Measurements from ENCODE around the gene IGSF23.

The IGSF23 gene

DNA sequence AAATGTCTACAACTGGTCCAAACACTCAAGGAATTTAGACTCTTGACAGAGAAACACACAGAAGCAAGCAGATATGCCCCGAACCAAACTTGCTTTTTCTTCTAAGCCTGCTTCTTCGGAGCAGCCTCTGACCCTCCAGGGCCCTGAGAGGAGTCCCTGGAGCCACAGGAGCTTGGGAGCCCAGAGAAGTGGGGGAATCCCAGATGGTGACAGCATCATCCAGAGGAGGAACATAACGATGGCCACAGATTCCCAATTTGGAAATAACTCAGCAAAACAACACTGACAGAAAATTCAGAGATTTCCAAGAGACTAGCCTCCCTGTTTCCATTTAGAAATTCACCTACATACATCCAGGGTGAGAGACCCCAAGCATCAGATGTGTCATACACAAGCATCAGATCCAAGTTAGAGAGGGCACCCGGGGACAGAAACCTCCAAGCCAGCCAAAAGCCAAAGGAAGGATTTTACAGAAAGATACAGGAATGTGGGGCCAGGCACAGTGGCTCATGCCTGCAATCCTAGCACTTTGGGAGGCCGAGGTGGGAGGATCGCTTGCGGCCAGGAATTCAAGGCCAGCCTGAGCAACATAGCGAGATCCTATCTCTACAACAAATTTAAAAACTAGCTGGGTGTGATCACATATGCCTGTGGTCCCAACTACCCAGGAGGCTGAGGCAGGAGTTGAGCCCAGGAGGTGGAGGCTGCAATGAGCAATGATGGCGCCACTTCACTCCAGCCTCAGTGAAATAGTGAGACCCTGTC lies 28.3 kb downstream of the IGSF23 start:
- no peak for DNase-seq (ENCODE audit: low read depth)

DNA sequence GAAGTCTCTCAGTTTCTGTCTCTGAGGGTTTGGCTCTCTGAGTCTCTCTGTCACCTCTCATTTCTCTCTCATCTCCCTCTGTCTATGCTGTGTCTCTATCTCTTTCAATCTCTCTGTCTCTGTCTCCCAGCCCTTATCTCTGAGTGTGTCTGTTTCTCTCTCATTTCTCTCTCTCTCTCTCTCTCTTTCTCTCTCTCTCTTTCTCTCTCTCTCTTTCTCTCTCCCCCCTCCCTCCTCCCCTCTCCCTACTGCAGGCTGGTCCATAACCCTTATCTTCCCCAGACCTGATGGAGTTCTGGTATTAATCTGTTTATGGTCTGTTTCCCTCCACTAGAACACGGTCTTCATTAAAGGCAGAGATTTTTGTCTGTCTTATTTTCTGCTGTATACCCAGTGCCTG lies 29.0 kb downstream of the IGSF23 start:
- DNase-seq (ENCODE audit: low read depth), result no peak

DNA sequence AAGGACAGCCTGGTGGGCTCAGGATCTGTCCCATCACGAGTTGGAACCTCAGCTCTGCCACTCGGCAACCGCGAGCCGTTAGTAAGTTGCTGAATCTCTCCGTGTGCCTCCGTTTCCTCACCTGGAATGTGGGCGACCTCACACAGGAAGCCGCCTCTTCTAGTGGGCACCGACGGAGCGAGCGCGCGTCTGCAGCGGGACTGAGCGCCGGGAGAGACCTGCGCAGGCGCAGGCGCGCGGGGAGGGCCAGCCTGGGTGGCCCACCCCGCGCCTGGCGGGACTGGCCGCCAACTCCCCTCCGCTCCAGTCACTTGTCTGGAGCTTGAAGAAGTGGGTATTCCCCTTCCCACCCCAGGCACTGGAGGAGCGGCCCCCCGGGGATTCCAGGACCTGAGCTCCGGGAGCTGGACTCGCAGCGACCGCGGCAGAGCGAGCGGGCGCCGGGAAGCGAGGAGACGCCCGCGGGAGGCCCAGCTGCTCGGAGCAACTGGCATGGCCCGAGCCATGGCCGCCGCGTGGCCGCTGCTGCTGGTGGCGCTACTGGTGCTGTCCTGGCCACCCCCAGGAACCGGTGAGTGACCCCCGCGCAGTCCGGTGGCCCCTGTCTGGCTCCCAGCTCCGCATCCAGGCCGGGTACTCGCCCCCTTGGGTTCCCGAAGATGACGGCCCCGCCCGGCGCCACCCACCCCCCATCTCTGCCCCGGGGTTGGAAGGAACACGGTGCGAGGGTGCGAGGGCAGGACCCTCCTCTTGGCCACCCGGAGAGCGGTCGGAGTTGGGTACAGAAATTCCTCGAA lies 30.4 kb downstream of the IGSF23 start, which contains the start of gene PVR:
Gene PVR (plus strand): TSS at position 306 of the 797 bp plus-strand sequence. CDS start 187 bp downstream, at position 493.
- no peak for DNase-seq (ENCODE audit: low read depth)

DNA sequence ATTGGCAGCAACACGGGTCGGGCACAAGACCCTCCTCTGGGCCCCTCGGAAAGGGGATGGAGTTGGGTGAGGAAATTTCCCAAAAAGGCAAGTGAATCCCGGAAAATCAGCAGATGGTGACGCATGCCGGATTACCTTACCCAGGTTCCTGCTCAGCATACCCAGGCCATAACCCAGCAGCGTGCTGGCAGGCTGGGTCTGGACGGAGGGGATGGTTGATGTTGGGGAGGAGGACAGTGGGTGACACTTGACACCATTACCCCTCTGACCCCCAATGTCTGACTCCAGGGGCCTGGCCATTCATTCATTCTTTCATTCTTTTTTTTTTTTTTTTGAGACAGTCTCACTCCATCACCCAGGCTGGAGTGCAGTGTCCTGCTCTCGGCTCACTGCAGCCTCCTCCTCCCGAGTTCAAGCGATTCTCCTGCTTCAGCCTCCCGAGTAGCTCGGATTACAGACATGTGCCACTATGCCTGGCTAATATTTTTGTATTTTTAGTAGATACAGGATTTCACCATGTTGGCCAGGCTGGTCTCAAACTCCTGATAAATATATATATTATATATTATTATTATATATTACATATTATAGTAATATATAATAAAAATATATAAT lies 31.1 kb downstream of the IGSF23 start:
- DNase-seq (ENCODE audit: low read depth), result no peak

DNA sequence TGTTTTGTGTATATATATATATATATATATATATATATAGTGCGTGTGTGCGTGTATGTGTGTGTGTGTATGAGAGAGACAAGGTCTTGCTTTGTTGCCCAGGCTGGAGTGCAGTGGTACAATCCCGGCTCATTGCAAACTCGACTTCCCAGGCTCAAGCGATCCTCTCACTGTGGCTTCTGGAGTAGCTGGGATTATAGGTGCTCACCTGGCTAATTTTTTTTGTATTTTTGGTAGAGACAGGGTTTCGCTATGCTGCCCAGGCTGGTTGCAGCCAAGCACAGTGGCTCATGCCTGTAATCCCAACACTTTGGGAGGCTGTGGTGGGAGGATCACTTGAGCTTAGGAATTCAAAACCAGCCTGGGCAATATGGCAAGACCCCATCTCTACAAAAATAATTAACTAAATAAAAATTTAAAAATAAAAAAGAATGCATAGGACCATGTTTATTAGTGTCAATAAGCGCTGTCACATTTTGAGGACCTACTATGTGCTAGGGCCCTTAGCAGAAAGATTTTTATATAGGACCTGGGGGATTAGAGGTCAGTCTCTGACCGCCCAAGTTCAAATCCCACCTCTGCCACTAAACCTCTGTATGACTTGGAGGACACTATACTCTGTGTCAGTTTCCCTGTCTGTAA lies 32.2 kb downstream of the IGSF23 start:
- no peak for DNase-seq (ENCODE audit: low read depth)

DNA sequence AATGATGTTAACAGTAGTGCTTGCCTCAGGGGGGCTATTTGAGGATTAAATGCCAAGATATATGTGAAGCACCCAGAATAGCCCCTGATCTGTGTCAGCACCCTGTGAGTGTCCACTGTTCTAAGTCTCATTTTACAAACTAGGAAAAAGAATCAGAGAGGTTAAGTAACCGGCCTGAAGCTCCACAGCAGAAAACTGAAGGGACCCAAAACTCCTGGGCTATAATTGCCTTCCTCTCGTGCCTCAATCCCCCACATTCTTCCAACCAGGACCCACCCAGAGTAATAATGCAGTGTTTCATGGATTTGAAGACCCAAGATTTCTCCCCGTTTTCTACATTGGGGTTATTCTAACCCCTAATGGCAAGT lies 32.7 kb downstream of the IGSF23 start:
- no peak for DNase-seq (ENCODE audit: low read depth)

DNA sequence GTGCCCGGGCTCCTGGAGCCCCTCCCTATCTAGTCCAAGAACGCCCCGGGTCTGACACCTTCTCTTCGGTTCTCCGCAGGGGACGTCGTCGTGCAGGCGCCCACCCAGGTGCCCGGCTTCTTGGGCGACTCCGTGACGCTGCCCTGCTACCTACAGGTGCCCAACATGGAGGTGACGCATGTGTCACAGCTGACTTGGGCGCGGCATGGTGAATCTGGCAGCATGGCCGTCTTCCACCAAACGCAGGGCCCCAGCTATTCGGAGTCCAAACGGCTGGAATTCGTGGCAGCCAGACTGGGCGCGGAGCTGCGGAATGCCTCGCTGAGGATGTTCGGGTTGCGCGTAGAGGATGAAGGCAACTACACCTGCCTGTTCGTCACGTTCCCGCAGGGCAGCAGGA lies 33.8 kb downstream of the IGSF23 start:
- DNase-seq (ENCODE audit: low read depth), result no peak

DNA sequence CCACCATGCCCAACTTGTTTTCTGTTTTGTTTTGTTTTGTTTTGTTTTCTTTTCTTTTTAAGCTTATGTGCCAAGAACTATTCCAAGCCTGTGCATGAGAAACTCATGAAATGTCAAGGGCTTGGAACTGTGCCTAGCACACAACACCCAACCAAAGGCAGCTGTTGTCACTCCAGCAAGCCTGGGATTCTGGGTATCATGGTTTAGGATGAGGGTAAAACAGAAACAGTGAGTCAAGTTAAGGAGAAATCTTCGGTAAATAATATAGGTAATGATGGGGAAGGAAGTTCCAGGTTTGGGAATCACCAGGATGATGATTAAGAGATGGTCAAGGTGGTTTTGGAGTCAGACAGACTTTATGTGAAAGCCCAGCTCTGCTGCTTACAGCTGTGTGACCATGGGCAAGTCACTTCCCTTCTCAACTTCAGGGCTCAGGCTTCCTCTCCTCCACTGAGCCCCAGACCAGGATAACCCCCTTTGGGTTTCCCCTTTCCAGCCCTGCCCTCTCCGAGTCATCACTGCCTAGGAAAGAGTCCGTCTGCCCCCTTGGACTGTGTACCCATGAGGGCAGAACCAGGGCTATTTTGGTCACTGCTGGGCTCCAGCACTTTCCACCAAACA lies 35.4 kb downstream of the IGSF23 start:
- no peak for DNase-seq (ENCODE audit: low read depth)

DNA sequence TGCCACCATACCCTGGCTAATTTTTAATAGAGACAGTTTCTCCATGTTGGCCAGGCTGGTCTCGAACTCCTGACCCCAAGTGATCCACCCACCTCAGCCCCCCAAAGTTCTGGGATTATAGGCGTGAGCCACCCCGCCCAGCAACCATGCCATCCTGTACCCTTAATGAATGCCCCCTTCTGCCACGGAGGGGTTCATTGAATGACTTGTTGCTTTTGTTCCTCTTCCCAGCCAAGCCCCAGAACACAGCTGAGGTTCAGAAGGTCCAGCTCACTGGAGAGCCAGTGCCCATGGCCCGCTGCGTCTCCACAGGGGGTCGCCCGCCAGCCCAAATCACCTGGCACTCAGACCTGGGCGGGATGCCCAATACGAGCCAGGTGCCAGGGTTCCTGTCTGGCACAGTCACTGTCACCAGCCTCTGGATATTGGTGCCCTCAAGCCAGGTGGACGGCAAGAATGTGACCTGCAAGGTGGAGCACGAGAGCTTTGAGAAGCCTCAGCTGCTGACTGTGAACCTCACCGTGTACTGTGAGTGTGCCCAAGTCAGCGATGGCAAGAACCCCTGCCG lies 36.3 kb downstream of the IGSF23 start:
- no peak for DNase-seq (ENCODE audit: low read depth)

DNA sequence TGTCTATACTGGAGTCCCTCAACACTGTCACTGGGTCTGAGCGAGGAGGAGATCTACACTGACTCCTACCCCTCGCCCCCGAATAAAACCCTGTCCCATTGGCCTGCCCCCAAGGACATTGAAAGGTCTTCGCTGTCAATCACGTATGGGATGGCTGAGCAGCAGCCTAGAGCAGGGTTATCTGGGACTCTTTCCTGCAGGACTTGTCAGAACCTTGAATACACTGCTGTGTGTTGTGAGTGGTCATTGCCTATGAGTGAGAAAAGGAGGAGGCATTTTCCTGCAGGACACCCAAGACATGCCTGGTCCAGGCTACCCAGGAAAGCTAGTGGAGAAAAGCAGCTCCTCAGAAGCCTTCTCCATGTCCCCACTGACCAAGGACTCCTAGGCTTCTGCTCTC lies 40.0 kb downstream of the IGSF23 start:
- no peak for DNase-seq (ENCODE audit: low read depth)

DNA sequence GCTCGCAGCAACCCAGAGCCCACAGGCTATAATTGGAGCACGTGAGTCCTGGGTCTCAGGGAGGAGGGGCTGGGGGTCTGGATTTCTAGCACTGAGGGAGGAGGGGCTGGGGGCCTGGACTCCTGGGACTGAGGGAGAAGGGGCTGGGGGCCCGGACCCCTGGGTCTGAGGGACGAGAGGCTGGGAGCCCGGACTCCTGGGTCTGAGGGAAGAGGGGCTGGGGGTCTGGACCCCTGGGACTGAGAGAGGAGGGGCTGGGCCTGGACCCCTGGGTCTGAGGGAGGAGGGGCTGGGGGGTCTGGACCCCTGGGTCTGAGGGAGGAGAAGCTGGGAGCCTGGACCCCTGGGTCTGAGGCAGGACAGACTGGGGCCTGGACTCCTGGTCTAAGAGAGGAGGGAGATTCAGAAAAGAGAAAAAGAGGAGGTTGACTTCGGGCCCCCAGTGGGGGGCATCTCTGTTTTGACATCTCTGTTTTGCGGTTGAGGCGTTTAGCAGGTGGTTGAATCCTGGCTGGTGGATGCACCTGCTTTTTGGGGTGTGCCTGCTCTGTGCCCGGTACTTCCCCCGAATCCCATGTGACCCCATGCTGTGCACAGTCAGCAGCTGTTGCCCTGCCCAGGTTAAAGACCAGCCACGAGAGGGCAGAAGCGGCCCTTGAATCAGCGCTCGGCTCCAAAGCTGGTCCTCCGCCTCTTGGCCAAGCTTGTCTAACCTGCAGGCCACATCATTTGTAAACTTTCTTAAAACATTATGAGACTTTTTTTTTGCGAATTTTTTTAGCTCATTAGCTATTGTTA lies 40.8 kb downstream of the IGSF23 start:
- DNase-seq (ENCODE audit: low read depth), result peak; percentile 47

DNA sequence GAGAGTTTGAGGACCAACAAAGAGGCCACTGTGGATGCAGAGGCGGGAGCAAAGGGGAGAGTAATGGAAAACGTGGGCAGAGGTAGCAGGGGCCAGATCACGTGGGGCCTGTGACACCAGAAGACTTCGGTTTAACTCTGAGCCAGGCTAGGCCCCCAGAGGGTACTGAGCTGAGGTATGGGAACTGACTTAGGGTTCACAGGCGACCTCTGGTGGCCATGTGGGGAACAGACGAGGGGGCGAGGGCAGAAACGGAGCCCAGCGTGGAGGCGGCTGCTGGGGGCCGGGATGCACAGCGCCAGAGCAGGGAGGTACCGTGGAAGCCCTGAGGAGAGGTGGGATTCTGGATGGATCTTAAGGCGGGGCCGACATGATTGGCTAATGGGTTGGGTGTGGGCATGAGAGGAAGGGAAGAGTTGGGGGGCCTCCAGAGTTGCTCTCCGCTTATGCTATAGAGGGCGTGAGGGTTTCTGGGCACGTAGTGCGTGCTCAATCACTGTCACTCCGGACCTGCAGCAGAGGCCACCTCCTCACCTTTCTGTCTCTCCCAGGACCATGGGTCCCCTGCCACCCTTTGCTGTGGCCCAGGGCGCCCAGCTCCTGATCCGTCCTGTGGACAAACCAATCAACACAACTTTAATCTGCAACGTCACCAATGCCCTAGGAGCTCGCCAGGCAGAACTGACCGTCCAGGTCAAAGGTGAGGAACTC lies 44.0 kb downstream of the IGSF23 start:
- peak; percentile 39 for DNase-seq (ENCODE audit: low read depth)

DNA sequence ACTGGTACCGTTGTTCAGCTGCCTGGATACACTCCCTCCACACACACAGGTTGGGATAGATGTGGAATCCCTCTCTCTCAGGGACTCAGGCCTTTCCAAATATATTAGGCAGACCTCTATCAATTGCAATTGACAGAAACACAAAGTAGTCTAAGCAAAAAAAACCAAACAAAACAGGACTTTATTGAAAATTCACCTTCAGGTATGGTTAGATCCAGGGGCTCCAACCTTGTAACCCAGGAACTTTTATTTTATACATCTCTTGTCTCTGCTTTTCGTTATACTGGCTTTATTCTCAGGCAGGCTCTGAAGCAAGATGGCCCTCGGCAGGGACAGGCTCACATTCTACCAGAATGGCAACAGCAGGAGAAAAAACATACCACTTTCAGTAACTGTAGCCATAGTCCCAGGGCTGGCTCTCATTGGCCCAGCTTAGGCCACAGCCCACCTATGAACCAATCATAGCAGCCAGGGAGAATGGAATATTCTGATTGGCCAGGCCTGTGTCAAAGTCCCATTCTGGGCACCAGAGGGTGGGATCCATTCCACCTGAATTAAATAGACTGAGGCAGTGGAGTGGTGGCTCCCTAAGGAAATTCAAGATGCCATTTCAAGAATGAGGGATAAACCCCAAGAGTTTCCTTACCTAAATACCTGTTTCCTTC lies 44.8 kb downstream of the IGSF23 start:
- DNase-seq (ENCODE audit: low read depth), result no peak

DNA sequence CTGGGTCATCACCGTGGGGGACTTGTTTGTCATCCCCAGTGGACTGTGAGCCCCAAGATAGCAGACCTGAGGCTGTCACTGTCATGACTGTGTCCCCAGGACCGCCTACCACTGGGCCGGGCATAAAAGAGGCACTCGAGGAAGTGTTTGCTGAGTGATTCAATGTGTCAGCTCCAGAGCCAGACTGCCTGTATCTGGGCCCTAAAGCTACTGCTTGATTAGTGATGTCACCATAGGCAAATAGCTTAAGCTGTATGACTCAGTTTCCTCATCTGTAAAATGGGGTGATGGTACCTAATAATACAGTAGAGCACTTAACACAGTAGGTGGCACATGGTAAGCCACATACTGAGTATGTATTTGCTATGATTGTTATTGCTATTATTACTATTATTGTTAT lies 46.7 kb downstream of the IGSF23 start:
- no peak for DNase-seq (ENCODE audit: low read depth)

DNA sequence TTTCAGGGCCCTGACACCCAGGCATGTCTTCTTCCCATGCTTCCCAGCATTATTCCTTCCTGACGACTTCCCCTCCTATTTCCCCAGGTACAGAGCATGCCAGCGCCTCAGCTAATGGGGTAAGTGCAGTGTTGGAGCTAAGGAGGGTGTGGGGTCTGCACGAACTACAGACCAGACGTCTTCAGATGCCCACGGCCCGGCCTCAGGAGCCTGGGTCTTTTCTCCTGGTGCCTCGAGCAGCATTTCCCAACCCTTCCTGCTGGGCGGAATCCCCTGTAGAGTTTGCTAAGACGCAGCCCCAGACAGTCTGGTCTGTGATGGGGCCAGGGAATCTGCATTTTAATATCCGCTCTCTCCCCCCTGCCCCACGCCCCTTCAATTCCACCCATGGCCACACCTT lies 47.8 kb downstream of the IGSF23 start:
- no peak for DNase-seq (ENCODE audit: low read depth)

DNA sequence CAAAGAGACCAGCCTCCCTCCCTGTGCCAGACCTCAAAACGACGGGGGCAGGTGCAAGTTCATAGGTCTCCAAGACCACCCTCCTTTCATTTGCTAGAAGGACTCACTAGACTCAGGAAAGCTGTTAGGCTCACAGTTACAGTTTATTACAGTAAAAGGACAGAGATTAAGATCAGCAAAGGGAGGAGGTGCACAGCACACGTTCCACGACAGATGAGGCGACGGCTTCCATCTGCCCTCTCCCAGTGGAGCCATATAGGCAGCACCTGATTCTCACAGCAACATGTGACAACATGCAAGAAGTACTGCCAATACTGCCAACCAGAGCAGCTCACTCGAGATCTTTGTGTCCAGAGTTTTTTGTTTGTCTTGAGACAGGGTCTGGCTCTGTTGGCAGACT lies 48.5 kb downstream of the IGSF23 start:
- no peak for DNase-seq (ENCODE audit: low read depth)

DNA sequence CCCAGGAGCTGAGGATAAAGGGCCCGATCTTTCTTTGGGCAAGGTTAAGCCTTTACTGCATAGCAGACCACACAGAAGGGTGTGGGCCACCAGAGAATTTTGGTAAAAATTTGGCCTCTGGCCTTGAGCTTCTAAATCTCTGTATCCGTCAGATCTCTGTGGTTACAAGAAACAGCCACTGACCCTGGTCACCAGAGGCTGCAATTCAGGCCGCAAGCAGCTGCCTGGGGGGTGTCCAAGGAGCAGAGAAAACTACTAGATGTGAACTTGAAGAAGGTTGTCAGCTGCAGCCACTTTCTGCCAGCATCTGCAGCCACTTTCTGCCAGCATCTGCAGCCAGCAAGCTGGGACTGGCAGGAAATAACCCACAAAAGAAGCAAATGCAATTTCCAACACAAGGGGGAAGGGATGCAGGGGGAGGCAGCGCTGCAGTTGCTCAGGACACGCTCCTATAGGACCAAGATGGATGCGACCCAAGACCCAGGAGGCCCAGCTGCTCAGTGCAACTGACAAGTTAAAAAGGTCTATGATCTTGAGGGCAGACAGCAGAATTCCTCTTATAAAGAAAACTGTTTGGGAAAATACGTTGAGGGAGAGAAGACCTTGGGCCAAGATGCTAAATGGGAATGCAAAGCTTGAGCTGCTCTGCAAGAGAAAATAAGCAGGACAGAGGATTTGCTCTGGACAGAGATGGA lies 49.5 kb downstream of the IGSF23 start:
- no peak for DNase-seq (ENCODE audit: low read depth)

DNA sequence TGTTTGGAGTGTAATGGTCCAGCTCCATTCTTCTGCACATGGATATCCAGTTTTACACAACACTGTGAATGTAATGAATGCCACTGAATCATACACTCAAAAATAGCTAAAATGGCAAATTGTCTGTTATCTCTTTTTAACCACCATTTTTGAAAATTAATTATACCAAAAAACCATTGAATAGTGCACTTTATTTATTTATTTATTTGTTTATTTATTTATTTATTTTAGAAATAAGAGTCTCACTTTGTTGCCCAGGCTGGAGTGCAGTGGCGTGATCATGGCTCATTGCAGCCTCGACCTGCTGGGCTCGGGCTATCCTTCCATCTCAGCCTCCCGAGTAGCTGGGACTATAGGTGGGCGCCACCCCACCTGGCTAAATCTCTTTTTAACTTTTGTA lies 50.6 kb downstream of the IGSF23 start:
- no peak for DNase-seq (ENCODE audit: low read depth)

DNA sequence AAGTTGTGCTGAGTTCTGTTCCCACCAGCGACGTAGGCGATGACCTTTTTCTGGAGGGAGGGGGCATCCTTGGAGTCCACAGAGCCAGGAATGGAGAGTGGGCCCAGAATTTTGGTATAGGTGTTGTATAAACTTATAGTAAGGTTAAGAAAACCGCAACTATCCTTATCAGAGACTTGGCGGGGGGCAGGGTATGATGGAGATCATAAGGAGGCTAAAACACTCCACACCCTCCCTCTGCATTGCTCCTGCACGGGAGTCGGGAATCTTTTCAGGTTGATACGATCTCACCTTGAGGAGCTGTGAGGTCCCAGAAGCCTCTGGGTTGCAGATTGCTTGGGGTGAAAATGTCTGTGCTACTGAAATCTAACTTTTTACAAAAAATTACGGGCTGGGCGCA lies 51.6 kb downstream of the IGSF23 start:
- no peak for DNase-seq (ENCODE audit: low read depth)

Data from stimulated activated CD8-positive, alpha-beta memory T cell treated with anti-CD3 and anti-CD28 coated beads, Interleukin-12 subunit alpha, Interleukin-12 subunit beta, amount 100 ng/mL, for 1 hour (primary cell).